Fibroblast of skin of scalp (primary cell): Measurements from ENCODE around the gene NLRX1.
A peak's percentile ranks its signal among the peaks of the same experiment; 100 is the strongest.
"Not testable (repeated sequence)": the region's sequence is repeated elsewhere in the genome, so short reads cannot be mapped to it uniquely, and the experiment has no call there.

Experiments
- DNase-seq: peaks from one replicate; pipeline ENCODE4 v3.0.0-alpha.2; 2013

NLRX1 gene

GRCh38 chr11:119187123-119187892 lies 18.8 kb downstream of the NLRX1 start:
- DNase-seq: no peak

DNA sequence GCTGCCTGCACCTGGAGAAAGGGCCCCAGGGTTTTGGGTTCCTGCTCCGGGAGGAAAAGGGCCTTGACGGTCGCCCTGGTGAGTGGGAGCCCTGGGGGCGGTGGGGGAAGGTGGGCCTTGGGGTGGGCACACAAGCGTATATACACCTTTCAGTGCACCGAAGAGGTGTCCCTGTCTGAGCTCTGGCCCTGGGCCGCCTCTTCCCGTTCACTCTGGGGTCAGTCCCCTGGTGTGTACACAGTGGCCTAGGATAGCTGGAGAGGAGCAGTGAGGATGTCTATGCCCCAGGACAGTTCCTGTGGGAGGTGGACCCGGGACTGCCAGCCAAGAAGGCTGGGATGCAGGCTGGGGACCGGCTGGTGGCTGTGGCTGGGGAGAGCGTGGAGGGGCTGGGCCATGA lies 19.5 kb downstream of the NLRX1 start:
- DNase-seq: no peak

- DNase-seq: no peak
Observed at GRCh38 chr11:119188887-119189286, 20.4 kb downstream of the NLRX1 start.

GRCh38 chr11:119189393-119189792 lies 20.9 kb downstream of the NLRX1 start:
- DNase-seq: no peak

DNA sequence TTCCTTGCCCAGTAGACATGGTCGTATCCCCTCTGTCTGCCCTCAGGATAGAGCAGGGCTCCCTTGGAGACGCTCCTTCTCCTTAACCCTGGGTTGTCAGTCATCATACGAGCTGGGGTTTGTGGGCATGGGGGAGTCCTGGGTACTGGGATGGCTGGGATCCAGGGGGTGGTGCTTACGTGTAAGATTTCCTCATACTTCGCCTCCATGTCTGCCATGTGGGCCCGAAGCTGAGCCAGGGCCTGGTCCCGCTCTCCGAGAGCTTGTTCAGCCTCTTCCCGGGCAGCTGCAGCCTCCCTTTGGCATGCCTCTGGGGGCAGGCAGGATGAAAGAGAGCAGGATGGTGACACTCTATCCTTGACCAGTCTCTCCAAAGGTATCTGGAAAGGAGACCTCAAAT lies 22.0 kb downstream of the NLRX1 start:
- no peak for DNase-seq

DNA sequence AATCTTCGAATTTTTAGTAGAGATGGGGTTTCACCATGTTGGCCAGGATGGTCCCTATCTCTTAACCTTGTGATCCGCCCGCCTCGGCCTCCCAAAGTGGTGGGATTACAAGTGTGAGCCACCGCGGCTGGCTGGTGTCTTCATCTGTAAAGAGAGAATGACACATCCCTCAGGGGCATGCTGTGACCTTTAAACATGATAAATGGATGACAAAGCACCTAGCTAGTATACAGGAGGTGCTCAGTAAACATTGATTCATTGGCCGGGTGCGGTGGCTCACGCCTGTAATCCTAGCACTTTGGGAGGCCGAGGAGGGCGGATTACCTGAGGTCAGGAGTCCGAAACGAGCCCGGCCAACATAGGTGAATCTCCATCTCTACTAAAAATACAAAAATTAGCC lies 22.7 kb downstream of the NLRX1 start:
- DNase-seq: not testable (repeated sequence)

- no peak for DNase-seq
Observed at GRCh38 chr11:119192111-119192510, 23.6 kb downstream of the NLRX1 start.

DNA sequence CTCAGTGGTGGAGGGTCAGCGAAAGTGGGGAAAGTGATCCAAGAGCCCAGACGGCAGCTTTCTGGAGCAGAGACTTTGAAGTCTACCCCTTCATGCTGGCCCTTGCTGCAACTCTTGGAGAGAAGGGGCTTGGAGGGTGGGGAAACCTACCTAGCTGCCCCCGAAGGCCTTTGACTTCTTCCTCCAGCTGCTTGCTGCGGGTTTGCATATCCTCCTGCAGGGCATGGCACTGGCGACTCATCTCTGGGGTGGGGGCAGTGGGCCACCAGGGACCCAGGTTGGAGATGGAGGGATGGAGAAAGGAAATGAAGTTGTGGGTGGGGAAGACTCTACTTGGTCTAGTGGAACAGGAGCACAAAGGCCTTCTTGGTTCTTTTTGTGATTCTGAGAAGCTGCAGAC lies 24.5 kb downstream of the NLRX1 start:
- no peak for DNase-seq

- no peak for DNase-seq
Observed at GRCh38 chr11:119193626-119194025, 25.1 kb downstream of the NLRX1 start.

GRCh38 chr11:119194811-119195440 lies 26.4 kb downstream of the NLRX1 start:
- no peak for DNase-seq

DNA sequence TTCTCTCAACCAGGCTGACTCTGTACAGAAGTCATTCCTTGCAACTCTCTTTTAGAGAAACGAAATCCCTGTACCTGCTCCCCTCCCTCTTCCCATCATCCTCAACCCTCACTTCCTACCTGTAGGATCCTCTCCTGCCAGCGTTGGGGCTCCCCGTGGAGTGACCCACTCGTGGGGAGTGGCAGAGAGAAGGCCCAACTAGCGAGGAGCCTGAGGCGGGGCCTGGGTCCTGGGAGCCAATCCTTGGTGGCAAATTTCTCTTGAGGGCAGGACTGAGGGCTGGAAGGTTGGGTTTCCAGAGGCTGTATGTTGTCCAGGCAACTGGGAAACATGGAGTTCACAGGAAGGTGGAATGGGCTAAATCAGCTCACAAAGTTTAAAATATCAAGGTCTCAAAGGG lies 27.2 kb downstream of the NLRX1 start:
- DNase-seq: peak; percentile 49

DNA sequence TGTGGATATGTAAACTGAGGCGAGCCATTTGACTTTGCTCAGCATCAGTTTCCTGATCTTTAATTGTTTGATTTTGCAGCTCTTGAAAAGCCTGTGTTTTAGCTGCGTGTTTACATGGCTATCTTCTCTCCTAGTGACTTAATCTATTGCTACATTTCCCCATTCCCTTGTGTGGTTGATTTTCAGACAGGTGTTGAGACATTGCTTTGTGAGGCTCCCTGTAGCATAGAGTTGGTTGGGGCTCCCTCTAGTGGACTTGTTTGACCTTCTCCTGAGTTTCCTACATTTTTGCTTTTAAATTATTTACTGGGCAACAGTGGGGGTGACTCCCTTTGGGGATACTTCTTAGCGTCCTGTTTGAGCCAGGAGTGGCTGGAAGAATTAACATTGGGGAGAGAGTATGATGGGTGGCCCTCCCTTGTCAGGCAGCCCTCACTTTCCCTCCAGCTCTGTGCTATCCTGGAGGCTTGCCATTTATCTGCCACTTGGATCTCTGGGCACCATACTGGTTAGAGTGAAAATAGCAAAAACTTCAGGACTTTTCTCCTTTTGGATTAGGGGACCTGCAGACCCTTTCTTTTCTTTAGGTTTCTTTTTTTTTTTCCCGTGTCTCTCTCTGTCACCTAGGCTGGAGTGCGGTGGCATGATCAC lies 28.4 kb downstream of the NLRX1 start:
- peak; percentile 74 for DNase-seq

DNA sequence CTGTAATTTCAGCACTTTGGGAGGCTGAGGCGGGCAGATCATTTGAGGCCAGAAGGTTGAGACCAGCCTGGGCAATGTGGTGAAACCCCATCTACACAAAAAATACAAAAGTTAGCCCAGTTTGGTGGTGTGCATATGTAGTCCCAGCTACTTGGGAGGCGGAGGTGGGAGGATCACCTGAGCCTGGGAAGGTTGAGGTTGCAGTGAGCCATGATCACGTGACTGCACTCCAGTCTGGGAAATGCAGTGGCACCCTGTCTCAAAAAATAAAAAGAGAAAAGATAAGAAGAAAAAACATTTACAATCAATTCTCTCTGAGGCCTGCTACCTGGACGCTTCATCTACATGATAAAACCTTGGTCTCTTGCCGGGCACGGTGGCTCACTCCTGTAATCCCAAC lies 30.4 kb downstream of the NLRX1 start:
- no peak for DNase-seq

DNA sequence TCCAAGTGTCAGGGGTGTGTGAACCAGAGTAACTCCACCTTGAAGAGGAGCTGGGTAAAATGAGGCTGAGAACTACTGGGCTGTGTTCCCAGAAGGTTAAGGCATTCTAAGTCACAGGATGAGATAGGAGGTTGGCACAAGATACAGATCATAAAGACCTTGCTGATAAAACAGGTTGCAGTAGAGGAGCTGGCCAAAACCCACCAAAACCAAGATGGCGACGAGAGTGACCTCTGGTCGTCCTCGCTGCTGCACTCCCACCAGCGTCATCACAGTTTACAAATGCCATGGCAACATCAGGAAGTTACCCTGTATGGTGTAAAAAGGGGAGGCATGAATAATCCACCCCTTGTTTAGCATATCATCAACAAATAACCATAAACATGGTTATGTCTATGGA lies 32.7 kb downstream of the NLRX1 start:
- DNase-seq: not testable (repeated sequence)

GRCh38 chr11:119202554-119202953 lies 34.0 kb downstream of the NLRX1 start:
- DNase-seq: no peak

DNA sequence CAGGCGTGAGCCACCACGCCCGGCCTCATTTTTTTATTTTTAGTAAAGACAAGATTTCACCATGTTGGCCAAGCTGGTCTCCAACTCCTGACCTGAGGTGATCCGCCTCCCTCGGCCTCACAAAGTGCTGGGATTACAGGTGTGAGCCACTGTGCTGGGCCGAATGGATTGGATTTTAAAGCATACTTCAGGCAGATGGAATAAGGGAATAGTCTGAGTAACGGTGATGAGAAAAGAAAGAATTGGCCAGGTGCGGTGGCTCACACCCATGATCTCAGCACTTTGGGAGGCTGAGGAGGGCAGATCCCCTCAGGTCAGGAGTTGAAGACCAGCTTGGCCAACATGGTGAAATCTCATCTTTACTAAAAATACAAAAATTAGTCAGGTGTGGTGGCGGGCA lies 35.5 kb downstream of the NLRX1 start:
- DNase-seq: no peak

DNA sequence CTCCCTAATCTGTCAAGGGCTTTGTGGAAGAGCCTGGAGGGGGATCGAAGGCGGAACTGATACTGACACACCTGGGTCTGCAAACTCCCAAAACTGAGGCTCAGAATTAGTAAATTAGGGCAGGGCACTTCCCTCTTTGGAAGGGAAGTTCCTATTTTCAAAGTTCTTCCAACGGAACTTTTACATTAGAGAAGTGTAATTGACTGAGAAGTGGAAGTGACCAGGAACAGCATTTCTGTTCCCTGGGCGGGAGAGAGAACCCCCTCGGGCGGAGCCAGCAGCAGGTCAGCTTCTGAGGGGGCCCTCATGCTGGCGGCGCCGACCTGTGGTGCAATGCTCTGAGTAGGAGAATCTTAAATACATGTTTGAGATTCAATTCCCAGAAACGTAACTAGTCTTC lies 36.6 kb downstream of the NLRX1 start:
- no peak for DNase-seq

DNA sequence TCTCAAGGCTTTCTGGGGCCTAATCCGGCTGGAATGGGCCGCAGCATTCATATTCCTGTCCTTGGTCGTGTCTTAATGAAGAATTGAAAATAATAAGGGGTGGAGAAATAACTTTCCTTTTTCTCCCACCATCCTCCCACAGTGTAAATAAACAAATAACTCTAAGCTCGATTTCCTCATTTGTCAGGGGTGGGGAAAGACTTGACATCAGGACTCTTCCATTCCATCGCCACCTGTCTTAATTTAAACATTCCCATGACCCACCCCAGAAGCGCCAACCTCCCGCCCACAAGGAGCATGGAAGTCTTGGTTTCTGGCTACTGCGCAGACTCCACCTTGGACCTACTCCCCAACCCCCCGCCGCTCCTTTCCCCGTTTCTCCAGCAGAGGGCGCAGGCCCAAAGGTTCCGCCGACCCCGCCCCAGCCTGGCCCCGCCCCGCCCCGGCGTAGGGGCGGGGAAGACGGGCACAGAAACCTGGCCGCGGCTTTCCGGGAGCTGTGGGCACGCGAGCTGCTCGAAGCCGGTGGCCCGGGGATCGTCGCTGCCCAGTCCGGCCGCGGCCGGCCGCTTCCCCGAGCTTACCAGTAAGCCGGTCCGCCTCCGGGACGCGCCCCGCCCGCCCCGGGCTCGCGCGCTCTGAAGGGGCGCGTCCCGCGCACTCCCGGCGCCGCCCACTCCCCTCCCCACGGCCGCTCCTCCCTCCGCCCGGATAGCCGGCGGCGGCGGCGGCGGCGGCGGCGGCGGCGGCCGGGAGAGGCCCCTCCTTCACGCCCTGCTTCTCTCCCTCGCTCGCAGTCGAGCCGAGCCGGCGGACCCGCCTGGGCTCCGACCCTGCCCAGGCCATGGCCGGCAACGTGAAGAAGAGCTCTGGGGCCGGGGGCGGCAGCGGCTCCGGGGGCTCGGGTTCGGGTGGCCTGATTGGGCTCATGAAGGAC lies 37.3 kb downstream of the NLRX1 start, which contains the start of gene CBL:
Gene CBL, plus strand, starts transcription at position 766 of the 937 bp plus-strand sequence. Its CDS starts 79 bp downstream, at position 845.
- DNase-seq: peak; percentile 90

- DNase-seq: no peak
Observed at GRCh38 chr11:119206511-119207414, 38.2 kb downstream of the NLRX1 start.

DNA sequence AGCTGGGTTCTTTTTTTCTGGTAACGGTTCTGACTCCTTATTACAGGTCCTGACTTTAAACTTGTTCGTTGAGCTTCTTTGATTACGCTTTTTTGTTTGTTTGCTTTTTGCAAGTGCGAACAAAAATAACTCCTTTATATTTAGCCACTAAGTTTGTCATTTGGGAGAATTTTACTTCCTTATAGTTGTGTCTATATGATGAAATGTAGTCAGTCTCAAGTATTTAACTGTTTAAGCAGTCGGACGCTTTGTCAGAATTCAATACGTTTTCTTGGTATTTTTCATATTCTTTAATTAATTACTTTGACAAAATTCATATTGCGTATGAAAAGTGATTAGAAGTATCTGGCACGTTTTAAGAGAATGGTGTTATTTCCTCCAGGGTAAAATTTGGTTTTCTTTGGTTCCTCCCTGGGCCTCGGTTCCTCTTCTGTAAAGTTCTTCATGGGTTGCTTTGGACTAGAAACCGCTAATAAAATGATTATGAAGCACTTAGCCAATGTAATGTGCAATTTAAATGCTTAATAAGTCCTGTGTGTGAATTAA lies 39.0 kb downstream of the NLRX1 start:
- no peak for DNase-seq

DNA sequence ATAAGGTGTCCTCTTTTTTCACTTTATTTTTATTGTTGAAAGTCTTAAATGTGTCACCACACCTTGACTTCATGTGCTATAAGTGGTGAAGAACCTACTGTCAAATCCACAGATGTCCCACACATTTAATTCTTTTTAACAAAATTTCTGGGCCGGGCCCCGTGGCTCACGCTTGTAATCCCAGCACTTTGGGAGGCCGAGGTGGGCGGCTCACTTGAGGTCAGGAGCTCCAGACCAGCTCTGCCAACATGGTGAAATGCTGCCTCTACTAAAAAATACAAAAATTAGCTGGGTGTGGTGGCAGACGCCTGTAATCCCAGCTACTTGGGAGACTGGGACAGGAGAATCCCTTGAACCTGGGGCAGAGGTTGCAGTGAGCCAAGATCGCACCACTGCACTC lies 40.7 kb downstream of the NLRX1 start:
- DNase-seq: no peak
